Measurements from ENCODE around the gene SLC49A3.
"Not testable (repeated sequence)": the region's sequence is repeated elsewhere in the genome, so short reads cannot be mapped to it uniquely, and the experiment has no call there.

The SLC49A3 gene

DNA sequence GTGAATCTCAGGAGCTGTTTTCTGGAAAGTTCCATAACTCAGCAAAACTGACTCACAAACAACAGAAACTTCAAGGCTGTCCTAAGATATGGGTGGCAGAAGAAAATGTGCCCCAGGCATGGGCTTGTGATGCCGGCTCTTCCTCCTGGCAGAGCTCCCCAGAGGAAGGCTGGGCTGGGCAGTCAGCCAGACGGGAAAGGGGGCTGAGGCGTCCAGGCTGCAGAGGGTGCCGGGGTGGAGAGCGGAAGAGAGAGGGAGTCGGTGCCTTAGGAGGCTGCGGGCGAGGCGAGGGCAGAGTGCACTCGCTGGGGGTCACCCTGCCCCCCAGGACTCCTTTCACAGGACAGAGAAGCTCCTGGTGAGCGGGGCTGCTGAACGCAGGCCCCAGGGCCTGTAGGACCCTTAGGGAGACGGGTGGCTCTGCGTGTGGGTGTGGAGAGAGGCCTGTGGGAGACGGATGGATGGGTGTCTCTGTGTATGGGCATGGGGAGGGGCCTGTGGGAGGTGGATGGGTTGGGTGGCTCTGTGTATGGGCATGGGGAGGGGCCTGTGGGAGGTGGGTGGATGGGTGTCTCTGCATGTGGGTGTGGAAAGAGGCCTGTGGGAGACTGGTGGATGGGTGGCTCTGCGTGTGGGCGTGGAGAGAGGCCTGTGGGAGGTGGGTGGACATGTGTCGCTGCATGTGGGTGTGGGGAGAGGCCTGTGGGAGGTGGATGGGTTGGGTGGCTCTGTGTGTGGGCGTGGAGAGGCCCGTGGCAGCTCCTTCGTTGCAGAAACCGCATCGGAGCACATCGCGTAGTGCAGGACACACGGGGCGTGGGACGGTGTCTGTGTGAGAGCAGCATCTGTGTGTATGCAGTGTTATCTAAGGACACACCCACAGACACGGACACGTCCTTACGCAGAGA, 32.6 kb upstream of the SLC49A3 start:
- FAIRE-seq, result no peak

DNA sequence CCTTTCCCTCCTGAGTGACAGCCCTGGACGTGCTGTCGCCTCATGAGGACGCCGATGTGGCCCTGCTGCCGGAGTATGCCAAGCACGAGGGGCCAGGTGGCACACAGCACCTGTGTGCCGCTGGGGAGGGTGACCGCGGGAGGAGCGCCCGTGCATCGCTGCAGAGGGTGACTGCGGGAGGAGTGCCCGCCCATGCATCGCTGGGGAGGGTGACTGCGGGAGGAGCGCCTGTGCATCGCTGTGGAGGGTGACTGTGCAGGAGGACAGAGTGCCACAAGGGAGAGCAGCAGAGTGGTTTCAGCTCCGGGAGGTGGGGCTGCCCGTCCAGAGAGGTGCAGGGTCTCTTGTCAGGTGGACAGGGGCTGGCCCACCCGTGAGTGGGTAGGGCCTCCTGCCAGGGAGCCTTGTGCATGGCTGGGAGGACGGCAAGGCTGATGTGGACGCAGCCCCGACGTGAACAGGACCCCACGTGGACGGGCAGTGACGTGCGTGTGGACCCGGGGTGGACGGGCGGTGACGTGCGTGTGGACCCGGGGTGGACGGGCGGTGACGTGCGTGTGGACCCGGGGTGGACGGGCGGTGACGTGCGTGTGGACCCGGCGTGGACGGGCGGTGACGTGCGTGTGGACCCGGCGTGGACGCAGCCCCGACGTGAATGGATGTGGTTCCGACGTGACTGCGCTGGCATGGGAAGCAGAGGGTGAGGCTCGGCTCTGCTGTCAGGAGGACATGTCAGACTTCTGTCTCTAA, 31.3 kb upstream of the SLC49A3 start:
- no peak for FAIRE-seq

DNA sequence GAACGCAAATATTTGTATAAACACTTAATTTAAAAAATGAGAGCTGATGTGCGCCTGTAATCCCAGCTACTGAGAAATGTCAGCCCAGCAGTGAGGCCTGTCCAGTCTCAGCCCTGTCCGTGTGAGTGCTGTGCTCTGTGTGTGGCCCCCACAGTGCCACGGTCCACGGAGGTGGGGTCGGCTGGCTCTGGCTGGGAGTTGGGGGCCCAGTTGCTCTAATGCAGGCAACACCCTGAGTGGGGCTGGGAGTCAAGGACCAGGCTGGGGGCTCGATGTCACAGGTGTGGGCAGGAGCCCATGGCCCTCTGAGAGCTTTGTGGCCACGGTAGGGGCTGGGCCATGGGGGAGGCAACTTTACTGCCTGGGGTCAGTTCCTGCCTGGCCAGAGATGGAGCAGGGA, 29.5 kb upstream of the SLC49A3 start:
- FAIRE-seq, result no peak

DNA sequence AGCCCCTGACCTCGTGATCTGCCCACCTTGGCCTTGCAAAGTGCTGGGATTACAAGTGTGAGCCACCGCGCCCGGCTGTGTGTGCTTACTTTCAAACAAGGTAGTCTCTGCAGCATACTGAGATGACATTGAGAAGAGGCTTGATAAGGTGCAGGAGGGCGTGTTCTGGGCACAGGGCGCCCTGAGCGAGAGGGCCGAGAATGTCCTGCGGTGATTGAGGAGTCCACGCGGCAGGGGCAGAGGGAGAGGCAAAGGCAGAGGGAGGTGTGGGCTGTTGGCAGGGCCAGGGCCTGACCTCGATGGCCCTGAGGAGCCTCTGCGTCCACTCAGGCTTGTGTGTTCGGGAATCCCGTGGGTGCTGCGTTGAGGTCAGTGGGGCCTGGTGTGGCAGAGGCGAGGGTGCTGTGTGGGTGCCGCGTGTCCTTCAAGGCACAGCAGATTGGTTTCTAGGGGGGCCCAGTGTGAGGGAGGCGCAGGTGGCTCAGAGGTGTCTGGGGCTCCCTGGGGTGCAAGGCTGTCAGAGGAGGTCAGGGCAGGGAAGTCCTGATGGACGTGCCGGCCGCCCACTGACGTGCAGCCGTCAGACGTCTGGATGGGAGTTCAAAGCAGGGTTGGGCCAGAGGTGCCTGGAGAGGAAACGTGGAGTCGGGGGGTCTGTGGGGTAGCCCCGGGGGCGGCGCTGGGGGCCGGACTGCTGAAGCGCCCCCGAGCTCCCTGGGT, 28.8 kb upstream of the SLC49A3 start:
- FAIRE-seq, result no peak

DNA sequence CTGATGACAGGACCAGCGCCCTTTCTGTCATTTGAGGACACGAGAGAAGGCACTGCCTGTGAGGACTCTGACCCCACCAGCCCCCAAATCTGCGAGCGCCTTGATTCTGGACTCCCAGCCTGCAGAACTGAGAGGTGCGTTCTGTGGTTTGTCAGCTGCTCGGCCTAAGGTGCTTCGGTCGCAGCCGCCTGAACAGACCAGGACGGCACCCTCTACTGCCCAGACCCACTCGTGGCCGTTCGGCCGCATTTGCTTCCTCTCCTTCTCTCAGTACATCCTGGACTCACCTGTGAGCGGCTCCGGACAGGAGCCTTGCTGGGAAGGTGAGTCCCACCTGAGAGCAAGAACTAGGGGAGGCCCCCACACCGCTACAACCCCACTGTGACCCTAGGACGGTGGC, 25.1 kb upstream of the SLC49A3 start:
- no peak for FAIRE-seq

DNA sequence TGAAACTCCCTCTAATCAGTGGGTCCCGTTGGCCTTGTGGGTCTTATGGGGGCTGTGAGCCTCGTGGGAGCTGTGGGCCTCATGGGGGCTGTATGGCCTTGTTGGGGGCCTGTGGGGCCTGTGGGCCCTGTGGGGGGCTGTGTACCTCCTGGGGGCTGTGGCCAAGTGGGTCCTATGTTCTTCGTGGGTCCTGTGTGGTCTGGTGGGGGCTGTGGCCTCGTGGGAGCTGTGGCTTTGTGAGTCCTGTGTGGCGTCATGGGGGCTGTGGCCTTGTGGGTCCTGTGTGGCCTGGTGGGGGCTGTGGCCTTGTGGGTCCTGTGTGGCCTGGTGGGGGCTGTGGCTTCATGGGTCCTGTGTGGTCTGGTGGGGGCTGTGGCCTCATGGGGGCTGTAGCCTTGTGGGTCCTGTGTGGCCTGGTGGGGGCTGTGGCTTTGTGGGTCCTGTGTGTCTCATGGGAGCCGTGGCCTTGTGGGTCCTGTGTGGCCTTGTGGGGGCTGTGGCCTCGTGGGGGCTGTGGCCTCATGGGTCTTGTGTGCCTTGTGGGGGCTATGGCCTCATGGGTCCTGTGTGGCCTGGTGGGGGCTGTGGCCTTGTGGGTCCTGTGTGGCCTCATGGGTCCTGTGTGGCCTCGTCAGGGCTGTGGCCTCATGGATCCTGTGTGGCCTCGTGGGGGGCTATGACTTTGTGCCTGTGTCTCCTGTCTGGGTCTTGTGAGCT, 24.1 kb upstream of the SLC49A3 start:
- no peak for FAIRE-seq

DNA sequence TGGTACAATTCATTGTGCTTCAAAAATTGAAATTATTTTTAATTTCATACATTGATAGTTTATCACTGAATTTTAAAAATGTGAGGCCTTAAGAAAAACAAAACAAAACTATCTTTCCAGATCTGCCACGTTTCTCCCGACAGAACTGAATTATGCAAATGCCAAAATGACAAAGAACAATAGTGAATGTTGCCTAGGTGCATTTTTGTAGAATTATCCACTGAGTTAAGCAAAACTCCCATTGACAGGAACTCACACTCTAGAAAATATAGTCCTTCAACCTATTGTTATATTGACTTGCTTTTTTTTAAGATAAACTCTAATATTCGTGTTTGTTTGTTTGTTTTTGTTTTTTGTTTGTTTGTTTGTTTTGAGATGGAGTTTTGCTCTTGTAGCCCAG, 23.1 kb upstream of the SLC49A3 start:
- FAIRE-seq, result no peak

DNA sequence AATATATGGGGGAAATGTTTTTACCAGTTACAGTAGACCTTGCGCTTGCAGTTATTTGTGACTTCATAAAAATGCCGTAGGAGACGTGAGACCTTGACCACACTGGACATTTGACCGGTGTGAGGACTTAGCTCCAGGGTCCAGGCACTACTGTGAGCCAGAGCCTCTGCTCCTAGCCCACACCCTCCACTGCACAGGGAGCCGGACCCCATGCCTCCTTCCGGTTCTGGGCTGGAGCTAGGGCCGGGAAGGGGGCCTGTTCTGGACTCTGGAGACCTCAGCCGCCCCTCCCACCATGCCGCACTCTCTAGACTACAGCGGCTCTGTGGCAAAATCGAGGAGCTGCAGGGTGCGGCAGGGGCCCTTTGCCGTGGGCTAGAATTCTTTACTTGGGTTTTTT, 22.0 kb upstream of the SLC49A3 start:
- no peak for FAIRE-seq

DNA sequence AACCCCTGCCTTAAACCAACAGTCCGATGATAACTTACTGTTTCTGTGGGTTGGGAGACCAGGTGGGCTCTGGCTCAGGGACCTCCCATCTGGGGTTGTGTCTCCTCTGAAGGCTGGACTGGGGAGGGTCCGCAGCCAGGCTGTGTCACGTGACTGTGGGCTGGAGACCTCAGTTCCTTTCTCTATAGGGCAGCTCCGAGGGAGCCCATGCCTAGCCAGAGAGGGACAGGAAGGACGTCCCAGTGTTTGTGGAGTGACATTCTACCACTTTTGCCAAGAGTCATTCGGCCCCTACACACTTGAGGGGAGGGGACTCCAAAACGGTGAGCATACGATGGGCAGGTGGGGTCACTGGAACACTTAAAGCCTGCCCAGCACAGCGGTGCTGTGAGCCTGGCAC, 21.2 kb upstream of the SLC49A3 start:
- FAIRE-seq, result no peak

DNA sequence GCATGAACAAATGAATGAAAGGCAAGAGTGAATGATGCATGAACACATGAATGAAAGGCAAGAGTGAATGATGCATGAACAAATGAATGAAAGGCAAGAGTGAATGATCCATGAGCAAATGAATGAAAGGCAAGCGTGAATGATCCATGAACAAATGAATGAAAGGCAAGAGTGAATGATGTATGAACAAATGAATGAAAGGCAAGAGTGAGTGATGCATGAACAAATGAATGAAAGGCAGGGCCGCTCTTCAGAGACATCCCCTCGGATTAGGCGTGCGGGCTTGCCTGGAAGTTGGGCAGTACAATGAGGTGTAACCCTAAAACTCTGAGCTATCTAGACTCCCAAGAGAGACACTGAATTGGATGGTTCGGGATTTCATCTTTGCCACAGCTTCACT, 20.4 kb upstream of the SLC49A3 start:
- no peak for FAIRE-seq

DNA sequence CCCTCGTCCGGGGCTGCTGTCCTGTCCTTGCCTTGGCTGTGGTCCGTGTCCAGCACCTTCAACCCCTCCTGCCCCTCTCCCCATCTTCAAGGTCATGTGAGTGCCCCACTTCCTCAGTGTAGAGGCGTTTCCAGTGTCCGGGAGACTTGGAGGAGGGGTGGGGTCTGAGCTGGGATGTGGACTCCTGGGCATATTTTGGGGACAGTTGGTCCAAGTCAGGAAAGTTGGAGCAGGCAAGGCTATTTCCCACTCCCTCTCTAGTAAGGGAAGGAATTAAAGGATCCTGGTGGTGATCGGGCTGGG, 19.6 kb upstream of the SLC49A3 start:
- no peak for FAIRE-seq

DNA sequence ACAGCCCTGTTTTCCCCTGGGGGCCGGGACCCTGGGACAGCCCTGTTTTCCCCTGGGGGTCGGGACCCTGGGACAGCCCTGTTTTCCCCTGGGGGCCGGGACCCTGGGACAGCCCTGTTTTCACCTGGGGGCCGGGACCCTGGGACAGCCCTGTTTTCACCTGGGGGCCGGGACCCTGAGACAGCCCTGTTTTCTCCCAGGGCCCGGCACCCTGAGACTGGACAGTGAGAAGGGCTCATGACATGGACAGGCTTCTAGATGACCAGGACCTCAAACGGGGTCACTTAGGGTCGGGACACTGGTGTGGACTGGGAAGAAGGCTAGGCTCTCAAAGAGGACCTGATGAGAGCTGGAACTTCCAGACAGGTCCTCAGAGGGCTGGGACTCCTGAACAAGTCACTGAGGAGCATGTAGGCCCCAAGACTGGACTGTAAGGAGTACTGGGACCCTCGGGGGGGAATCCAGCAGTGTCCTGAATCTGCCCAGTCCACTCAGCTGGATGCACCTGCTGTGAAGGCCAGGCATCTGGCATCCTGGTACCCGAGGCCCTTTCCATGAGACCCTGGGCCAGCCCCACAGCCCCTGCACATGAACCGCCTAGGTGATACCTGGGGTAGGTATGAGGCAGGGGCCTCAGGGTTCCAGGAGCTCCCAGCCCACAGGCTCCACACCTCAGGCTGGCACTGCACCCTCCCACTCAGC, 19.1 kb upstream of the SLC49A3 start:
- no peak for FAIRE-seq

DNA sequence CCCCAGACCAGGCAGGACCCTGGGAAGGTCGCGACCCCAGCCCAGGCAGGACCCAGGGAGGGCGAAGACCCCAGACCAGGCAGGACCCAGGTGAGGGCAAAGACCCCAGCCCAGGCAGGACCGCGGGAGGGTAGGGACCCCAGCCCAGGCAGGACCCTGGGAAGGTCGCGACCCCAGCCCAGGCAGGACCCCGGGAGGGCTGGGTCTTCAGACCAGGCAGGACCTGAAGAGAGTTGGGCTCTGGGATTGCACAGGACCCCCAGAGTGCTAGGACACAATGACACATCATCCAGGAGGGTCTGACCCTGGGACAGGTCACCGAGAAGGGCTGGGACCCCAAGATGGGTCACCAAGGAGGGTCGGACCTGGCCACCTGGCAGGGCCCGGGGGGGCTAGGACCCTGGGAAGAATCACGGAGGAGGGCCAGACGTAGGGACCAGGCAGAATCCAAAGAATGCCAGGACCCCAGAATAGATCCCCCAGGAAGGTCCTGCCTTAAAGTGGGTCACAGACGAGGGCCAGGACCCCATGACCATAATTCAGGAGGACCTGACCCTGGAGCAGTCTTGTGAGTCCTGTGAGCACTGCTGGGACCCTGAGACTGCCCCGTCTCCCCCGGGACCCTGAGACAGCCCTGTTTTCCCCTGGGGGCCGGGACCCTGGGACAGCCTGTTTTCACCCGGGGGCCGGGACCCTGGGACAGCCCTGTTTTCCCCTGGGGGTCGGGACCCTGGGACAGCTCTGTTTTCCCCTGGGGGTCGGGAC, 18.1 kb upstream of the SLC49A3 start:
- no peak for FAIRE-seq

DNA sequence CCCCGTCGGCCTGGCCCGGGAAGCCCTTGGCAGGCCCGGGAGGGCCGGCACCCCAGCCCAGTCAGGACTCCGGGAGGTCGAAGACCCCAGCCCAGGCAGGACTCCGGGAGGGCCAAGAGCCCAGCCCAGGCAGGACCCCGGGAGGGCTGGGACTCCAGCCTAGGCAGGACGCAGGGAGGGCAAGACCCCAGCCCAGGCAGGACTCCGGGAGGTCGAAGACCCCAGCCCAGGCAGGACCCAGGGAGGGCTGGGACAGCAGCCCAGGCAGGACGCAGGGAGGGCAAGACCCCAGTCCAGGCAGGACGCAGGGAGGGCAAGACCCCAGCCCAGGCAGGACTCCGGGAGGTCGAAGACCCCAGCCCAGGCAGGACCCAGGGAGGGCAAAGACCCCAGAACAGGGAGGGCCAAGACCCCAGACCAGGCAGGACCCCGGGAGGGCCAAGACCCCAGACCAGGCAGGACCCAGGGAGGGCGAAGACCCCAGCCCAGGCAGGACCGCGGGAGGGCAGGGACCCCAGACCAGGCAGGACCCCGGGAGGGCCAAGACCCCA, 17.2 kb upstream of the SLC49A3 start:
- not testable (repeated sequence) for FAIRE-seq

DNA sequence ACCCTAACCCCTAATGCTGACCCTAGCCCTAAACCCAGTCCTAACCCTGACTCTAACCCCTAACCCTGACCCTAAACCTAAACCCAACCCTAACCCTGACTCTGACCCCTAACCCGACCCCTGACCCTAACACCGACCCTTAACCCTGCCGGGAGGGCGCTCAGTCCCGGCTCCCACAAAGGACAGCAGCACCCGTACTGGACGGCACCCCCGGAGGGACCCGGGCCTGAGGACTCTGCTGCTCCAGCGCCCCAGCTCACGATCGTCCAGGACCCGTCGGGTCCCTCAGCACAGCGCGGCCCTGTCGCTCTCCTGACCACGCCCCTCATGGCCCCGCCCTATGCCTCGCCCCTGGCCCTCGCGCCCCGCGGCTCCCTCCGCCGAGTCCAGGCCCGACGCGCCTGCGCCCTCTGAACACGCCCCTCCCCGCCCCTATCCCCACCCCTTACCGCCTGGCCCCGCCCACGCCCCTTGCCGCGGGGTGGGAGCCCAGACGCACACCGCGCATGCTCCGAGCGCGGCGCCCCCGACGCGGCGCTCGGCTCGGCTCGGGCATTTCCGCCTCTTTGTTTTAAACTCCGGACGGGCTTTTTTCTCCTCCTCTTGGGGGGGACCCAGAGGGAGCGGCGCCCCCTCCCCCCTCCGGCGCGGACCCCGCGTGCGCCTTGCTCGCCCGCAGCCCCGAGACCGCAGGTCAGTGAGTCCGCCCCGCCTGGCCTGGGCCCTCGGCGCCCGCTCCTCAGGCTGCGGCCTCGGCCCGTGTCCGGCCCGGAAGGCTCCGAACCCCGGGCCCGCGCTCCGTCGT, 16.5 kb upstream of the SLC49A3 start, which contains the start of gene PCGF3:
PCGF3 (plus strand) TSS at position 555 of the 805 bp plus-strand sequence. CDS start 27,849 bp downstream, outside the sequence.
- FAIRE-seq, result no peak

DNA sequence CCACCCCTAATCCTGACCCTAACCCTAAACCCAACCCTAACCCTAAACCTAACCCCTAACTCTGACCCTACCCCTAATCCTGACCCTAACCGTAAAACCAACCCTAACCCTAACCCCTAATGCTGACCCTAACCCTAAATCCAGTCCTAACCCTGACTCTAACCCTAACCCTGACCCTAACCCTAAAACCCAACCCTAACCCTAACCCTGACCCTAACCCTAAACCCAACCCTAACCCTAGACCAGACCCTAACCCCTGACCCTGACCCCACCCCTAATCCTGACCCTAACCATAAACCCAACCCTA, 16.0 kb upstream of the SLC49A3 start:
- no peak for FAIRE-seq

DNA sequence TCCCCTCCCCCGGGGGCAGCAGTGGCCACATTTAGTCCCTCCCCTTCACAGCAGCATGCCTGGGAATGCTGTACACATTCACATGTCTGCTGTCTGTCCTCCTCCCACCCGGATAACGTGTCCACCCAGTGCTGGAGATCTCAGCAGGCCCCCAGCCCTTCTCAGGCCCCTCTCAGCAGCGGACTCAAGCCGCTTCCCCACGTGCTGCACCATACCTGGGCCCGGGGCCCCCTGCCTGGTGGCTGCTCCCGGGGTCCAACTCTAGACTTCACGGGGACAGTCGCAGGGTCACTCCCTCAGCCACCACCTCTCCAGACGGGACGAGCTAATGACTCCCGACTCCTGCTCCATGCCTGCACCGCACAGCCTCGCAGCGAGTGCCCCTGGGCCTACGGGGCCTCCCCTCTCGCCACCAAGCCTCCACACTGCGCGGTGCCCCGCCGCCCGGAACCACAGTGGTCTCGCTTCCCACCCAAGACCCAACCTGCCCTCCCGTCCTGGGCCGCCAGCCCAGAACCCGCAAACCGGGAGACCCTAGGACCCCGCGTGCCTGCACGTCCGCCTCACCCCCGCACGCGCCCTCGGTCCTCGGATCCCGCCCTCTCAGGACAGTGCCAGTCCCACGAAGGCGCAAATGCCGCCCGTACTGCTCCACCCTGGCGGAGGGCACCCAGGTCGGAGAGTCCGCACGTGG, 15.4 kb upstream of the SLC49A3 start:
- no peak for FAIRE-seq

DNA sequence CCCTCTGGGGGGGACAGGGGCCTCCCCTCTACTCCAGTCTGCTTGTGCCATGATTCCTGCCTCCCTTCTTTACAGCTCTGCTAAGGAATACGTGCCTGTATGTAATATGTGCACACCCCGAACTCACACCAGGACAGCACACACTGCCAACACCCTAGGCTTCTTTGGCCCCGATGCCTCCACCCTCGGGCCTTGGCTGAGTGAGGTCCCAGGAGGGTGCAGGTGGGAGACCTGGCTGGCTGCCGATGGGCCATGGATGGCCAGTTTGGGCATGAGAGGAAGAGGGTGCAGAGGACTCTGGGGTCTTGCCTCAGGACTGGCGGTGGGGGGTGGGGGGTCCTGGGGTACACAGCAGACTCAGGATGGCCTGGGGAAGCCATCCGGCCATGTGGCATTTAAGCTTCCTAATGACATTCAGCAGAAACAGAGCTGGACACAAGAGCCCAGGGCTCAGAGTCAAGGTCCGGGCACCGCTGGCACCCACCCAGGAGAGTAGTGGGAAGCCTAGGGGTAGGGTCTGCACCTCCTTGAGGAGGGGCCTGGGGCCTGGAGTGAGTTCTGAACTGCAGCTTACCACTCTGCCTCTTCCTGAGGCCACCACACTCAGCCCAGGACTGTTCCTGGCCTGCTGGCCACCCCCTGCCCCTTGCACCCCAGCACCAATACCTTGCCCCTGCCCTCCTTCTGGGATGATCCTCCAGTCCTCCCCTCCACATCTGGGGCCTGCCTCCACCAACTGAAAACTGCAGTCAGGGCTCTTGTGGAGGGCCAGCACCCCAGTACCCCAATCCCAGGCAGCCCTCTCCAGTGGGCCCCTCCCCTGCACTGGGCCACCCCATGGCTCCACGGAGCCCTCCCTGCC, 14.6 kb upstream of the SLC49A3 start:
- FAIRE-seq, result no peak

DNA sequence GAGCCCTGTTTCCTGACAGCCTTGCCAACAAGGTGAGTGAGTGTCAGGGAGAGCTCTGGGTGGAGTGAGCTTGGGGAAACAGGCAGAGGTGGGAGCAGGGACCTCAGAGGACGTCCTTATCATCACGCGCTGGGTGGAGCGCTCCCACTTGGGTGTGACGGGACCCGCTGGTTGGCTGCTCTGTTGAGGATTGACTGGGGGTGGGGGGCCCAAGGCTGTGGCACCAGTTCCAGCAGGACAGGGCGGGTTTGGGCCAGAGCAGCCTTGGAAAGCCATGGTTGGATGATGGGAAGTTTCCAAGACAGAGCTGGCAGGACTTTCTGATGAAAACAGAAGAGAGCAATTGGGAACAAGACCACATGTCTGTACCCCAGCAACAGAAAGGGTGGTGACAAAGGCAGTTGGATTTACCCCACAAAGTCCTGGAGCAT, 13.7 kb upstream of the SLC49A3 start:
- no peak for FAIRE-seq

Data from endometrium (tissue), 2 donors.